GM13977 (cell line): ENCODE results near the gene ZNF618.

ENCODE experiments used
- DNase-seq: peaks from one replicate; pipeline ENCODE4 v3.0.0; 2012; ENCODE audit warnings: low spot score
- CTCF ChIP-seq: IDR thresholded peaks from 2 replicates; pipeline ENCODE4 v1.5.1; 2012; ENCODE audit warnings: mild to moderate bottlenecking, control low read depth; ENCODE audit not compliant: insufficient read depth; ENCODE audit errors: extremely low read depth, missing control alignments
- in situ Hi-C: fragments of 300-500 bp; cut with MboI; formaldehyde crosslinking; loops from one replicate; pipeline ENCODE4 v1.12.0; 2022; ENCODE audit warnings: low sequenced_read_pairs, low pct_unique_long_range_greater_than_20kb, mixed read lengths, inconsistent platforms; ENCODE audit not compliant: unreplicated experiment

ZNF618 gene

GRCh38 chr9:113941526-113941925 lies 65.4 kb downstream of the ZNF618 start:
- no peak for DNase-seq
- in situ Hi-C loops, result no loop called here
- TF ChIP-seq CTCF, result no peak

- no peak for TF ChIP-seq CTCF
- in situ Hi-C loops, result no loop called here
- no peak for DNase-seq
Observed at GRCh38 chr9:113943112-113944009, 67.3 kb downstream of the ZNF618 start.

GRCh38 chr9:113945784-113946183 lies 69.7 kb downstream of the ZNF618 start:
- TF ChIP-seq CTCF, result no peak
- in situ Hi-C loops, result no loop called here

GRCh38 chr9:113946496-113947115 lies 70.5 kb downstream of the ZNF618 start:
- TF ChIP-seq CTCF, result no peak
- in situ Hi-C loops, result no loop called here
- DNase-seq, result no peak

More at GRCh38 chr9:113945784-113946183, 69.7 kb downstream of the ZNF618 start:
- no peak for DNase-seq

GRCh38 chr9:113947941-113948340 lies 71.8 kb downstream of the ZNF618 start:
- DNase-seq, result no peak
- no peak for TF ChIP-seq CTCF
- in situ Hi-C loops, result no loop called here

GRCh38 chr9:113948891-113949570 lies 72.9 kb downstream of the ZNF618 start:
- in situ Hi-C loops, result no loop called here
- no peak for DNase-seq
- no peak for TF ChIP-seq CTCF
